HG02885 (cell line): ENCODE measurements around the gene PDE4DIP.
"Not testable (repeated sequence)": the region's sequence is repeated elsewhere in the genome, so short reads cannot be mapped to it uniquely, and the experiment has no call there.

Experiments
- ATAC-seq: cut with Tn5 transposase; IDR thresholded peaks from one replicate; pipeline ENCODE4 v1.9.1; 2021; ENCODE audit warnings: mild to moderate bottlenecking; ENCODE audit not compliant: unreplicated experiment, poor library complexity

PDE4DIP gene

DNA sequence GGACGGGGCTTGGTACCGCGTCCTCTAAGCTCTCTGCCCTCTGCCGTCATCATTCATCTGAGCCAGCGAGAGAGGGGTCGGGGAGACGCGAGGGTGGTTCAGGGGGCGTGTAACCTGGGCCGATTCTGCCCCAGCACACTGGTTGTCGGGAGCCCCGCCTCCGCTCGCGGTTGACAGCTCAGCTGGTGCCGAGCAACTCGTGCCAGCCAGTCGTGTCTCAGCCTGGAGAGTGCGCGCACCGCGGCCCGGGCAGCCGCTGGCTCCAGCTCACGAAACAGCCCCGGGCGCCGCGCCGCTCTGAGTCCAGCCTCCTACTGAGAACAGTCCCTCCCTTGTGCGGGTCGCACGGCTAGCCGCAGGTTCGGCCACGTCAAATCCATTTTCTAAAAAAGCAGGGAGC lies at the start of gene PDE4DIP:
TSS of gene PDE4DIP (plus strand) at position 209 of the 400 bp plus-strand sequence. CDS start 347 bp downstream, outside the sequence.
- peak; percentile 53 for ATAC-seq

- ATAC-seq, result not testable (repeated sequence)
Measured at GRCh38 chr1:148808268-148808928, 35.8 kb upstream of the PDE4DIP start.

DNA sequence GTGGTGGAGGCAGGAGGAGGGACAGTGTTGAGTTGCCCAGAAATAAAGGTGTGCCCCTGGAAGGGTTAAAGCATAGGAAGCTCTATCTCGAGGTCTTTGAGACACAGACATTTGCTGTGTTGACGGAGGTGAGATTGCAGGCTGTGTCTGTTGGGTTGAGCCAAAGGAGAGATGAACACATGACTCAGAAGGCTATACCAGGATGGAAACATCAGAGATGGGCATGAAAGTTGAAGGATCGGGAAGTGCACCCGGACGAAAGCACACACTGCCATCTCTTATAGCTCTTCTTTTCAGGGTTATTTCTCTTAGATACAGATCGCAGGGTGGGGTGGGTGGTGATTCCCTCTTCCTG lies 35.3 kb upstream of the PDE4DIP start:
- ATAC-seq, result not testable (repeated sequence)

GRCh38 chr1:148822180-148822579 lies 22.0 kb upstream of the PDE4DIP start:
- not testable (repeated sequence) for ATAC-seq

DNA sequence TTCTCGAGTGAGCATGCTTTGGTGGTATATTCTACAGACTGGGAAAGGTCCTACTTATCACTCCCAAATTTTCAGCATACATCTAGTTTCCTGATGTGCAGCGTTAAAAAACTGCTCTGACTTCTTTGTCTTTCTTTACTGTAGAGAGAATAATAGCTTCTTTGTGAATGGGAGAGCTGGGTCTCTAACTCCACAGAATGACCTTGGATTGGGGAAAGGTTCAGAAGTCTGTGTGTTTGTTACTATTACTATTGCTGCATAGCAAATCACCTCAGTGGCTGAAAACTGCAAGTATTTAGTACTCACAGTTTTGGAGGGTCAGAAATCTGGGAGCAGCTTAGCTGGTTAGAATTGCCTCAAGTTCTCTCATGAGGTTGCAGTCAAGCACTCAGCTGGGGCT lies 20.4 kb upstream of the PDE4DIP start:
- ATAC-seq, result not testable (repeated sequence)

- ATAC-seq, result not testable (repeated sequence)
Measured at GRCh38 chr1:148825029-148825428, 19.2 kb upstream of the PDE4DIP start.

DNA sequence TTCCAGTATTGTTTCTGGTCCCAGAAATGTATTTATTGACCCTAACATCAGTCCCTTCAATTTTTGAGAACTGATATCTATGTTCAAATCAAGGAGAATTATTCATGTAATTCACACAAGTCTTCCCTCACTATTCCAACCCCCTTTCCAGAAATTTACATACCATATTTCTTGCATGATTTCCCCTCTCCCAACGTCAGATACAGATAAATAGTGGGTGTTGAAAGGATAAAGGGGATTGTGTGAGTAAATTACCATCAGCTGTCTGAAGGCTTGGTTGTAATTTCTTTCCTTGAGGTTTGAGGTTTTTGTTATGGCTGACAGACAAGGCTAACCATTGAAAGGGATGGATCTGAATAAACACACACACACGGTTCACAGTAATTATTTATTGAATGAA lies 15.7 kb upstream of the PDE4DIP start:
- not testable (repeated sequence) for ATAC-seq

- not testable (repeated sequence) for ATAC-seq
Measured at GRCh38 chr1:148828962-148829361, 15.3 kb upstream of the PDE4DIP start.

DNA sequence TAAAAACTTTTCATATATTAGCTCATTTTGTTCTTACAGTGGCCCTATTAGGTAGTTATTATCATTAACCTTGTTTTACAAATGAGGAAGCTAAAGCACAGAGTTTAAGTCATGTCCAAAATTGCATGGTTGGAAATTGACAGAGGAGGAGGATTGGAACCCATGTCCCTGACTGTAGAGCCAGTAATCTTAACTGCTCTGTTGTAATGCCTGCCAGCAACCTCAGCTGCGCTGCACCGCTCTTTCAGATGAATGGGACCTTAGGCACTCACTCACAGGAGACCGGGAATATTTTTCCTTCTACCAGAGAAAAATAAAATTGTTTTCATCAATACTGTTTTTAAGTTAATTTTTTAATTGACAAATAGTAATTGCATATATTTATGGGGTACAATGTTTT lies 14.9 kb upstream of the PDE4DIP start:
- ATAC-seq, result not testable (repeated sequence)

DNA sequence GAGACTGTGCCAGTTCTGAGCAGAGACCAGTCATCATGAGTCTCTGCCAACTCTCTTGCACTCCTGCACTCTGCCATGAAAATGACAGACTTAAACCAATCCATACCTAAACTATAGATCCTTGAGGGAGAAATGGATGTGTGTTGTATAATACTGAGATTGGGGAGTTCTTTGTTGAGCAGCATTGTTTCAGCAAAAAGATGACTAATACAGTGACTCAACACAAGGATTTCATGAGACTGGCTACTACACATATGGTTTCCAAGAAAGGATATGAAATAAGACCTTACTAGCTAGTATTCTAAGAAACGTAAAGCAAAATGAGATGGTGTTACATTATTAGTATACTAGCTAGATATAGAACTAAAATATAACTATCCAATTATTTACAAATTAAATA lies 3.0 kb upstream of the PDE4DIP start:
- not testable (repeated sequence) for ATAC-seq

DNA sequence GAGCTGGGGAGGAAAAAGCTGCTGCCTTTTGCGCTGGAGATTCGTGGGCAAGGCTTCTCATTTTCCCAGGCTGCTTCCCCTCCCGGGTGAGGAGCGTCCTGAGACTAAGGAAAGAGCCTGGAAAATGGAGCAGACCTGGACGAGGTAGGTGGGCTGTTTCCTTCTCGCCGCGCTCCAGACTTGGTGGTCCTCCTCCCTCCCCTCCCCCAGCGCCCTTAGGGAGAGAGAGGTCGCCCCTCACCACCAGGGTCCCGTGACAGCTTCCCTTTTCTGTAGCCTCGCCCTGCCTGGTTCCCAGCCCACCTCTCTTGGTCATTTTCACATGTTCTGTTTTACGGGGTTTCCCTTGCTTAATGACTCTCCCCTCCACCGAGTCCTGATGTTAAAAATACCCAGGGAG lies 423 bp downstream of the PDE4DIP start:
- ATAC-seq, result not testable (repeated sequence)

DNA sequence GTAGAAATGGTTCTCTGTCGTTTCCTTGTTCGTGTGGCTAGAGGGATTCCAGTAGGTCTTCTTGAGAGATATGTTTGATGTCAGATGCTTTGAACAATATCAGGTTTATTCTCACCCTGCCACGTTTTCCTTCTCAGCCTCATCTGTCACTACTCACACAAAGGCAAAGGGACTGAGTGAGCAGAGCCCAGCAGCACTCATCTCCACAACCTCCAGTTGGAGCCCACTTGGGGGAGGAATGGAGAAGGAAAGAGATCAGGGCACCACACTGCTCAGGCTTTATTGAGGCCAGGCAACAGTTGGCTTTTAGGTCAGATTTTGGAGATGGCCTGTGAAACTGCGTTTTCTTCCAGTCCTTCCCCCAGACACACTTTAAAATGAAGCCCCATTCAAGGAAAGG lies 840 bp downstream of the PDE4DIP start:
- ATAC-seq, result not testable (repeated sequence)

DNA sequence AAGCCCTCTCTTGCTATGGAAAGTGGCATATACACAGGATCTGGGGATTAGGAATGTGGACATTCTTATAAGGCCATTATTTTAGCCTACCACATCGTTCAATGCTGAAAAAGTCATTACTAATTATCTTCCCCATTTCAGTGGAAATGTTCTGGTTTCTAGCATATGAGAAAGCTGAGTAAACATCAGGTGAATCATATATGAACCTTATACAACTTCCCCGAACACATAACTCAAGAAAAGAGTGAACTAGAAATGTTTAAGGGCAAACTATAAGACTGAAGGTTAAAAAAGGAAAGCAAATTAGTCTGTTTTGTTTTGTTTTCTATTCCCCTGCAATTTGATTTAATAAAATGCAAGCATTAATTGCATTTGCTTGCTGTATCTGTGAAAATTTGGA lies 6.1 kb downstream of the PDE4DIP start:
- not testable (repeated sequence) for ATAC-seq

DNA sequence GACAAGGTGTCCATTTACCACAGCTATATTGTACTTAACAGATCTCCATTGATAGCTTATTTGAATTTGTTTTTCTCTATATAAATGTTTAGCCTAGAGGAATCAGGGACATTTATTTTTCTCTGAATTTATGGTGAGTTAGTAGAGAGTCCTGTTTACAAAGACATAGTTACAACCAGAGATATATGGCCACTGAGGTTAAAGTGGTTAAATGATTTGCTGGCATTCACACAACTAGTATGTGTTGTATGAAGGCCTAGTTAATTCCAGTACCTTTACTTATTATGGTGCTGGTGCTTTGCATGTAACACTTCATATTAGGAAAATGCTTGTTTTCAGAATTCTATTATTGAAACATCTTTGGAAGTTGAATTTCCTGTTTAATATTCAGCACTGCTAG lies 6.6 kb downstream of the PDE4DIP start:
- not testable (repeated sequence) for ATAC-seq

- not testable (repeated sequence) for ATAC-seq
Measured at GRCh38 chr1:148851684-148852083, 7.5 kb downstream of the PDE4DIP start.

DNA sequence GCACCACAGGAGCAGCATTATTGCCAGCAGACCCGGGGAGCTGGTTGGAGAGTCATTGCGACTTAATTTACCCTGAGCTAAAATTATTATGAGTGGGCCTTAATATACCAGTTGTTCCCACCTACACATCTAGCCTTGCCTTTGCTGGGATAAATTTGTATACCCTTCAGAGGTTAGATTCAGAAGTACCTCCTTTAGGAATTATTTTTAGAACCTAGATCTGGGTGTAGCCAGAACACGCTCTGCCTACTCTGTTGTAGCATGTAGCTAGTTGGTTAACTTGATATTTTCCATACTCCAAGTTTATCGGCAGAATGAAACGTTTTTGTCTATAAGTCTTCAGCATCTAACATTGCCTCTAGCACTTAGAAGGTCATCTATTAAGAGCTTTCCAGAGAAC lies 9.1 kb downstream of the PDE4DIP start:
- not testable (repeated sequence) for ATAC-seq

DNA sequence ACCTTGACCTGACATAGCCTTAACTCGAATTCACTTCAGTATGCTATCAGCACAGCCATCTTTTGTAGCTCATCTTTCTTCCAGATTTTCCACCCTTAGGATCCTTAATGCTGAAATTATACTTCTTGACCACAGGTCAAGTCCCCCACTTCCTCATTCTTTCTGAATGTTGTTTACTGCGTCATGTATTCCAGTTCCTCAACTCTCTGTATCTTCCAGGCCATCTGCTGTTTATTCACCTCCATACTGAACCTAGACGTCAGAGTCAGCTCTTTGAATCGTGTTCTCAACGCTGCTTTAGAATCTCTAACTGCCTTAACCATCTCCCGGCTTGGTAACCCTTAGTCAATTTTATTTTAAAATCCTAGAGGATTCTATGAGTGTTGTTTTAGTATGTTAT lies 9.8 kb downstream of the PDE4DIP start:
- not testable (repeated sequence) for ATAC-seq

DNA sequence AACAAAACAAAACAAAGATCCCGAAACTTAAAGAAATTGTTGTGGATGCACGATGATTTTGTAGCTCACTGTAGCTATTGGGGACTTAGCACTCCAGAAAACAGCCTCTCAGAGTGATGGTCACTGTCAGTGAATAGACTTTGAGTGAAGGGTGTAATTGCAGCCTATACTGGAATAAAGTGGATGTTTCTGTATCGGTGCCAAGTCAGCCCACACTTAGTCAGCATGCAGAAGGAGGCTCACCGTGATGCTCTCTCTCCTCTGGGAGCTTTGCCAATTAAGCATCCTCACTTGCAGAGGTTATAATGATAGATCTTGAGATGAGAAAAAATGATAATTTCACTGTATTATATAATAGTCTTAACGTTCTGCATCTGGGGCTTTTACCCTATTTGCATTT lies 11.1 kb downstream of the PDE4DIP start:
- ATAC-seq, result not testable (repeated sequence)

DNA sequence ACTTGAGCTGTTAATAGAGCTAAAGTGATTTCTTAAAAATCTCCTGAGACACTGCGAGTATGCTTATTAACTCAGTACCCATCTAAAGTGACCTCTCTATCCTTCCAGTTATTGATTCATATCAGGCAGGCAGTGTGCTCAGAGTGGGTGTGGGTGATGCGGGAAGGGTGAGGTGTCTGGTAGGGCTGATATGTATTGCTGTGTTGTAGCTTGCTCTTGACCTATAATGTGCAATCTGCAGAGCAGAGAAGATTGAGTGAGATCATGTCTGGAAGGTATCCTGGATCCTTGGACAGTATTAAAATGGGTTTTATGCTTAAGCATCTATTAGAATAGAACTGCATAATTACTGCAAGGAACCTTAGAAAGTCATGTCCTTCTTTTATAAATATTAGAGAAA lies 15.8 kb downstream of the PDE4DIP start:
- ATAC-seq, result not testable (repeated sequence)

- not testable (repeated sequence) for ATAC-seq
Measured at GRCh38 chr1:148860579-148861259, 16.5 kb downstream of the PDE4DIP start.

DNA sequence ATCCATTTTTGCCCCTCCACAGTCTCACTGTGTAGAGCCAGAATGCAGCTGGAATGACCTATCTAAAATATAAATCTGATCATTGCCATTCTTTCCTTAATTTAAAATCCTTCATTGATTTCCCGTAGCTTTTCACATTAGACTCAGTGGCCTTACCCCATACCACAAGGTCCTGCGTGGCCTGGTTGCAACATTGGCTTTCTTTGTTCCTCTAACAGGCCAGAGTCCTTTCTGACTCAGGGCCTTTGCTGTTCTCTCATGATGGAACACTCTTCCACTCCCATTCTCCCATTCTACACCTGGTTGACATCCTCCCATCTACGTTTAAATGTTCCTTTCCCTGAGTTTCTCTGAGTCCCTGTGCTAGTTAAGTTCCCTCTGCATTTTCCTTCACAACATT lies 18.4 kb downstream of the PDE4DIP start:
- not testable (repeated sequence) for ATAC-seq
